GM19467 (cell line): ENCODE measurements around the gene ITGAX.
"Not testable (repeated sequence)": the region's sequence is repeated elsewhere in the genome, so short reads cannot be mapped to it uniquely, and the experiment has no call there.

Source experiments
- ATAC-seq: cut with Tn5 transposase; IDR thresholded peaks from one replicate; pipeline ENCODE4 v1.9.1; 2021; ENCODE audit warnings: mild to moderate bottlenecking, moderate library complexity; ENCODE audit not compliant: unreplicated experiment

ITGAX gene

DNA sequence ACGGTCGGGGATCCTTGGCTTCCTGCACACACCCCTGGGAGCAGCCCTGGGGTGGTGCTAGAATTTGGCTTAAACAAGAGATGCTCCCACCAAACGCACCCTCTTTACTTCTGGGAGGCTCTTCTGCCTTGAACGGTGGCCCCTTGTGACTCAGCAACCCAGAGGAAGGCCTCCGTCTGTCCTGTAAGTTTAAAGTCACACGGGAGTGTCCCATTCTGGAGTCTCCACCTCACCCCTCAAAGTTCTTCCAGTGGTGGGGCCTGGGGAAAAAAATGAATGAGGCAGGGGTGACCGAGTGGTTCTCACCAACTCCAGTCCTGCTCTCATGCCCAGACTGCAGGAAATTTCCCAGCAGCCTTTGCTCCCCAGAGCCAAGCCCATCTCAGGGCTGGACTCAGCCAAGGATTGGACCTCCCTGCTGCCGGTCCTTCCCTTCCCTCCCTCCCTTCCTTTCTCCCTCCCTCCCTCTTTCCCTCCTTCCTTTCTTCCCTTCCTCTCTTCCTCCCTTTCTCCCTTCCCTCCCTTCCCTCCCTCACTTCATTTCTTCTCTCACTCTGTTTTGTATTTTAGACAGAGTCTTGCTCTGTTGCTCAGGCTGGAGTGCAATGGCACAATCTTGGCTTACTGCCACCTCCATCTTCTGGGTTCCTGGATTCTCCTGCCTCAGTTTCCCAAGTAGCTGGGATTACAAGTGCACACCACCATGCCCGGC is 49.5 kb downstream of the ITGAX start:
- no peak for ATAC-seq

DNA sequence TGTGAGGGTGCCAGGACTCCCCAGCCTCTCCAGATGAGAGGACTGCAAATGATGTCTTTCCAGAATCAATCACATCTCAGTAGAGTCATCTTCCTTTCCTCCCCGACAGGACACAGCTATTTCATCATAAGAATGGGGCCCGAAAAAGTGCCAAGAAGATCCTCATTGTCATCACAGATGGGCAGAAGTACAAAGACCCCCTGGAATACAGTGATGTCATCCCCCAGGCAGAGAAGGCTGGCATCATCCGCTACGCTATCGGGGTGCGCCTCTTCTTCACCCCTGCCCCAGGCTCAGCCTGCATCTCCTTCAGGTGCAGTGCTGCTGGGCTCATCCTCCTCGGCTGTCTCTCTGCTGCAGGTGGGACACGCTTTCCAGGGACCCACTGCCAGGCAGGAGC is 52.4 kb downstream of the ITGAX start:
- ATAC-seq, result no peak

DNA sequence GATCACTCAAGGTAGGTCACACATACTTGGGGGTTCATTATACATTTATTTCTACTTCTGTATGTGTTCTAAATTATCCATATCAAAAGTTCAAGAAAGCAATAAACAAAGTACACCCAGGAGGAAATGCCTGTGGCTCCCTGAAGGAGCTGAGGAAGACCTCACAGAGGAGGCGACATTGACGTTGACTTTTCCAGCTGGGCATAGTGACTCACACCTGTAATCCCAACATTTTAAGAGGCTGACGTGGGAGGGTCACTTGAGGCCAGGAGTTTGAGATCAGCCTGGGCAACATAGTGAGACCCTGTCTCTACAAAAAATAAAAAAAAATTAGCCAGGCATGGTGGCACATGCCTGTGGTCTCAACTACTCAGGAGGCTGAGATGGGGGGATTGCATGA is 54.5 kb downstream of the ITGAX start:
- ATAC-seq, result no peak

DNA sequence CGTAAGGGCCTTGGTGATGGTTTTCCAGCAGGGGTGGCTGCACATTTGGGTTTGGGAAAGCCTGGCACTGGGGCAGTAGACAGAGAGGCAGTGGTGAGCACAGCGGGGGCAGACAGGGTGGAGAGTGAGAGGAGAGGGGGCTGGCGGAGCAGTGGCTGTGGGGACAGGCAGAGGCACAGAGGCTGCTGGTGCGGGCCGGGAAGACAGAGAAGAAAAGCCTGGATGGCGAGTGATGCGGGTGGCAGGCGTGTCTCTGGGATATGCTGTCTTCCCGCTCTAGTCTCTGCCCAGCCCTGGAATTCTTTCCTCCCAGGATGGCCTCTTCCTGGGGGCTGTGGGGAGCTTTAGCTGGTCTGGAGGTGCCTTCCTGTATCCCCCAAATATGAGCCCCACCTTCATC is 55.1 kb downstream of the ITGAX start:
- ATAC-seq, result no peak

DNA sequence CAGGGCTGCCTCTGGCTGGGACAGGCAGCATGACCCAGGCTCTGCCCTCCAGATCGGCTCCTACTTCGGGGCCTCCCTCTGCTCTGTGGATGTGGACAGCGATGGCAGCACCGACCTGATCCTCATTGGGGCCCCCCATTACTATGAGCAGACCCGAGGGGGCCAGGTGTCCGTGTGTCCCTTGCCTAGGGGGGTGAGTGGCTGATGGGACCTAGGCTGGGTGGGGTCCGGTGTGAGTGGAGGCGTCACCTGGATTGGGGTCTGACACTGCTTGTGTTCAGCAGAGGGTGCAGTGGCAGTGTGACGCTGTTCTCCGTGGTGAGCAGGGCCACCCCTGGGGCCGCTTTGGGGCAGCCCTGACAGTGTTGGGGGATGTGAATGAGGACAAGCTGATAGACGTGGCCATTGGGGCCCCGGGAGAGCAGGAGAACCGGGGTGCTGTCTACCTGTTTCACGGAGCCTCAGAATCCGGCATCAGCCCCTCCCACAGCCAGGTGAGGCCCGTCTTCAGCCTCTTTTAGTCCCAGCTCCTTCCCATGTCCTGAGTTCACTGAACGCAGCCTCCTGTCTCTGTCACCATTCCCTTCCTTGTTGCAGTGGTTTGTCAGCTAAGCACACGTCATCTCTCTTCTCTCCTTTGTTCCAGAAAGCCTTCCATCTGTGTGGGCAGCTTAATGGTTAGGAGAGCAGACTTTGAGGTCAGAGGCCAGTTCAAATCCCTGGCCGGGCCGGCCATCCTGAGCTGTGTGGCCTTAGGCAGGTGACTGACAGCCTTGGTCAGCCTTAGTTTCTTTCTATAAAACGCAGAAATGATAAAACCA is 56.3 kb downstream of the ITGAX start:
- ATAC-seq, result no peak

DNA sequence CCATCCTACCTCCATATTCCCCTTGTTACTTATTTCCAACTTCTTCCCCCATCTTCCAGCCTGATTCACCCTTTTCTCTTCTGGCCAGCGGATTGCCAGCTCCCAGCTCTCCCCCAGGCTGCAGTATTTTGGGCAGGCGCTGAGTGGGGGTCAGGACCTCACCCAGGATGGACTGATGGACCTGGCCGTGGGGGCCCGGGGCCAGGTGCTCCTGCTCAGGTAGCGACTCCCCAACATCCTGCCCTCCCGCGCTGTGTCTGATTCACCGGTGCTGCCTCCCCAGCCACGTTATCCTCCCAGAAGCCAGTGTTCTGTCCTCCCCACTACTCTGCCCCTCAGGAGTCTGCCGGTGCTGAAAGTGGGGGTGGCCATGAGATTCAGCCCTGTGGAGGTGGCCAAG is 57.8 kb downstream of the ITGAX start:
- ATAC-seq, result no peak

DNA sequence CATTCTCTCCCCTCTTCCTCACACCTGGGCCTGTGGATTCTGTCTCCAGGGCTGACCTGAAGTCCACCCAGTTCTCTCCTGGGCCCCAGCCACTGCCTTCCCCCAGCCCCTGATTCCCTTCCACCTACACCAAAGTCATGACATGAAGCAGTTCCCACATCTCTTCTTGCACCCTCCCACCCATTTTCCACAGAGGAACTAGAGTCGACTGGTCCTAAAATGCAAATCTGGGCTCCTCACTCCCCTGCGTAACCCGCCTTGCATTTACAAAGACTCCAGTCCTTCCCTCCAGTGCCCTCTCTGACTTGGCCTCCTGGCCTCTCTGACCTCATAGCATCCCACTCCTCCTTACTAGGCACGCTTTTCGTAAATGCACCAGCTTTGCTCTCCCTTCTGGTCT is 58.4 kb downstream of the ITGAX start:
- no peak for ATAC-seq

DNA sequence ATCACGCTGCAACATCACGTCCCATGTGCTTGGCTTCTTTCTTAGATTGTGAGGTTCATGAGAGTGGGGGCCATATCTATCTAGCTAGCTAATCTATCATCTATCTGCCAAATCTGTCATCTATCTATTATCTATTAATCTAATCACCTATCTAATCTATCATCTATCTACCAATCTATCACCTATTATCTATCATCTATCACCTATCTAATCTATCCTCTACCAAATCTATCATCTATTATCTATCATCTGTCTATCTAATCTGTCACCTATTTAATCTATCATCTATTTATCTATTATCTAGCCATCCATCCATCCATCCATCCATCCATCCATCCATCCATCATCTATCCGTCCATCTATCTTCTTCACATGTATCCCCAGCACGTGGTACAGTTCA is 59.0 kb downstream of the ITGAX start:
- ATAC-seq, result no peak

DNA sequence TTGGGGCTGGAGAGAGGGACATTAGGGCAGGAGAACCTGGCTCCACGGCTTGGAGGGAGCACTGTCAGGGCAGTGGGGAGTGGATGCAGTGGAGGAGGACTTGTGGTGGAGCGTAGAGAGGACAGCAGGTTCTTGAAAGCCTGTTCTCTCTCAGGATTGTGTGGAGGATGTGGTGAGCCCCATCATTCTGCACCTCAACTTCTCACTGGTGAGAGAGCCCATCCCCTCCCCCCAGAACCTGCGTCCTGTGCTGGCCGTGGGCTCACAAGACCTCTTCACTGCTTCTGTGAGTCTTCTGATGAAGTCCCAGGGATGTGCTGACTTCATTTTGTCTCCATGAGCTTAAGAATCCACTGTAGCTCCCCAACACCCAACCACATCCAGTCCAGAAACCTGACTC is 59.7 kb downstream of the ITGAX start:
- no peak for ATAC-seq

DNA sequence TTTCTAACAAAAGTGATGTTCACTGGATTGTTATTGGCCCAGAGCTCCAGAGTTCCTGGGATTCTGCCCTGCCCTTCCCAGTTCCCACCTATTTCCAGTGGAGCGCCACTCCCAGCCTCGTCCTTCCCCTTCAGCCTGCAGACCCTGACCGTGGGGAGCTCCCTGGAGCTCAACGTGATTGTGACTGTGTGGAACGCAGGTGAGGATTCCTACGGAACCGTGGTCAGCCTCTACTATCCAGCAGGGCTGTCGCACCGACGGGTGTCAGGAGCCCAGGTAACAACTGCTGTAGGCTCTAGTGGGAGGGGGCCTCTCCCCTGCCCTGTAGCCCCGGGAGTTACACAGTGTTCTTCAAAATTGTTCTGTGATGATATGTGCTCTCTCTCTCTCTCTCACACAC is 61.4 kb downstream of the ITGAX start:
- ATAC-seq, result no peak

DNA sequence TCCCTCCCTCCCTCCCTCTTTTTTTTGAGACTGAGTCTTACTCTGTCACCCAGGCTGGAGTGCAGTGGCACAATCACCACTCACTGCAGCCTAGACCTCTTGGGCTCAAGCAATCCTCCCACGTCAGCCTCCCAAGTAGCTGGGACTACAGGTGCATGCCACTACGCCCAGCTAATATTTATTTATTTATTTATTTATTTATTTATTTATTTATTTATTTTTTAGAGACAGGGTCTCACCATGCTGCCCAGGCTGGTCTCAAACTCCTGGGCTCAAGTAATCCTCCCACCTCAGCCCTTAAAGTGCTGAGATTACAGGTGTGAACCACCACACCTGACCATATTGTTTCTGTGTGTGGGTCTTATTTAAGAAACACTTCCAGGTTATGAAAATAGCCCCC is 62.1 kb downstream of the ITGAX start:
- not testable (repeated sequence) for ATAC-seq

DNA sequence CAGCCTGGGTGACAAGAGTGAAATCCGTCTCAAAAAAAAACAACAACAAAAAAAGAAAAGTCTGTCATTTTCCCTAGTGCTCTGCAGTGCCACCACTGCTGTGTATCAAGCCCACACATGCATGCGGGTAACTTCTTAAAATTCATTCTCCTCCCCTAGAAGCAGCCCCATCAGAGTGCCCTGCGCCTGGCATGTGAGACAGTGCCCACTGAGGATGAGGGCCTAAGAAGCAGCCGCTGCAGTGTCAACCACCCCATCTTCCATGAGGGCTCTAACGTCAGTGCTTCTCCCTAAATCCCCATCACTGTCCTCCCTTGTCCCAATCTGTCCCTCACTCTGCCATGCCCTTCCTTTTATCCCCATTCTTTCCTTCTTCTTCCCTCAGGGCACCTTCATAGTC is 62.9 kb downstream of the ITGAX start:
- ATAC-seq, result no peak

DNA sequence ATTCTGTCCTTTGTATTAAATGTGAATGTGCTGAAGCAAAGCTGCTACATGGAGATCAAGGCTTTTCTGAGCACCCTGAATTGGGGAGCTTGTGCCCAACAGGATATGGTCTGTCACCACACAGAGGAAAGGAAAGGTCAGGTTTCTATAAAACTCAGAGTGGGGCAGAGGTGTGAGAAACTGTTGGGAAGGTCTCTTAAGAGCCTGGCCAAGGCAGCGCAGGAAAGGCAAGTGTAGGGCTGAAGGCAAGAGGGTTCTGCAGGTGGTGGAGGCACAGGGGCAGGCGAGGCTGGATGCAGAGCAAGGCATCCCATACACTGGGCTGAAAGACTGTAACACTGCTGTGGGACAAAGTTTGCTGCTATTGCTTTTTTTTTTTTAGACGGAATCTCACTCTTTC is 65.1 kb downstream of the ITGAX start:
- no peak for ATAC-seq

DNA sequence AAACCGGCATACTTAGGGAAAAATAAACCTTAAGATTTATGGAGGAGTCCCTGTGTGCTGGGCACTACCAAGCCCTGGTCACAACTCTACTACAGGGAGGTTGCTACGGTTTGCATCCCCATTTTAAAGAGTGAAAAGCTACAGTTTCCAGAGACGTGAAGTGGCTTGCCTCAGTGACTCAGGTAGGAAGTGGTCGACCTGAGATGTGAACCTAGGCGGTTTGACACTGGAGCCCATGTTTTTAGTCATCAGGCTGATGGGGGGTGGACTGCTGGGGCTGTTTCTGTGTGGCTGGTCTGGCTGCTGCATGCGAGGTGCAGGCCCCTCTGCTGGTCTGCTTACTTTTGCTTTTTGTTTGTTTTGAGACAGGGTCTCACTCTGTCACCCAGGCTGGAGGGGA is 66.6 kb downstream of the ITGAX start:
- no peak for ATAC-seq

DNA sequence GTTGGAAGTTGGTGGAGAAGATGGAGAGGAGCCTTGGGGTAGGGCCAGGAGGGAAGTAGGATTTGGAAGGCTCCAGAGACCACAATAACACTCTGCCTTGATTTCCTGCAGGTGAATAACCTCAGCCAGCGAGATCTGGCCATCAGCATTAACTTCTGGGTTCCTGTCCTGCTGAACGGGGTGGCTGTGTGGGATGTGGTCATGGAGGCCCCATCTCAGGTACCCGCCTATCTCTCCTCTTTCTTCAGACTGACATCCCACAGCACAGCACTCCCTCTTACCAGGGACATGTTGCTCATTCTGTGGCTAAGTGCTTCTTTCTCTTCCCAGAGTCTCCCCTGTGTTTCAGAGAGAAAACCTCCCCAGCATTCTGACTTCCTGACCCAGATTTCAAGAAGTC is 68.3 kb downstream of the ITGAX start:
- ATAC-seq, result no peak

DNA sequence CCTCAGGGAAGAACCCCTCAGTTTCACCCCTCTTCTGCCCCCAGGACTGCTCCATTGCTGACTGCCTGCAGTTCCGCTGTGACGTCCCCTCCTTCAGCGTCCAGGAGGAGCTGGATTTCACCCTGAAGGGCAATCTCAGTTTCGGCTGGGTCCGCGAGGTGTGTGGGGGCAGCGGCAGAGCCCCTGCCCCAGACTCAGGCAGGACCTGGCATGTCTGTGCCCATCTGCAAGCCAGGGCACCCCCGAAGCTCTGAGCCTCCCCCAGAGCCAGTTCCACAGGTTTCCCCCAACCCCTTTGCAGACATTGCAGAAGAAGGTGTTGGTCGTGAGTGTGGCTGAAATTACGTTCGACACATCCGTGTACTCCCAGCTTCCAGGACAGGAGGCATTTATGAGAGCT is 68.8 kb downstream of the ITGAX start:
- ATAC-seq, result no peak

DNA sequence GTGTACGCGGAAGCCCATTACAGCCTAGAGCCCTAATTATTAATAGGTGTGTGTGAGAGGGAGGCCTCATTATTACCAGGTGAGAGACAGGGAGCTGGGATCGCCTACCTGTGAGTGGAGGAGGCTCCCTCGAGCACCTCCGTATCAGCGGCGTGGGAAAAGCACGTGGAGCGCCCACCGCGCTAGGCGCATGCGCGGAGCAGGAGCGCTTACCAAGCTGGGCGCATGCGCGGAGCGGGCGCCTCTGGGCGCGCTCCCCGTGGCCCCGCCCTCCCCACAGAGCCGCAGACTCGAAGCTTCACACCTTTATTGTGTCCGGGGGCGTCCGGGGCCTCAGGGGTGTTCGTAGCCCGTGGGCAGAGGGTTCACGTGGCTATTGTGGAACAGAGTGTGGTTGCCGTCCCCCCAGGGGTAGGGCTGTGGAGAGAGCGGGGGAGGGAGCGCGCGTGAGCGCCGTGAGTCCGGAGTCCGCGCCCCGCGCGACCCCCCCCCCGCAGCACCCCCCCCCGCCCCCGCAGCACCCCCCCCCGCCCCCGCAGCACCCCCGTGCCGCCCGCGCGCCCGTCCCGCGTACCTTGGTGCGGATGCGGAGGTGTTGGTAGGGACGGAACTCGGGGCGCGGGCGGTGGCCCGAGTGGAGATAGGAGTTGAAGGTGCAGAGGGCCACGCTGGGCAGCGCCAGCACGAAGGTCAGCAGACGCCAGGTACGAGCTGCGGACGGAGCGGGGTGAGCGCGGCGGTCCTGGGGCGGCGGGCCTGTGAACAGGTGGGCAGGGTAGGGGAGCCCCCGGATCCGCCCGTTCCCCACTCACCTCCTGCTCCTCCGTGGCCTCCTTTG is 72.7 kb downstream of the ITGAX start:
- no peak for ATAC-seq

DNA sequence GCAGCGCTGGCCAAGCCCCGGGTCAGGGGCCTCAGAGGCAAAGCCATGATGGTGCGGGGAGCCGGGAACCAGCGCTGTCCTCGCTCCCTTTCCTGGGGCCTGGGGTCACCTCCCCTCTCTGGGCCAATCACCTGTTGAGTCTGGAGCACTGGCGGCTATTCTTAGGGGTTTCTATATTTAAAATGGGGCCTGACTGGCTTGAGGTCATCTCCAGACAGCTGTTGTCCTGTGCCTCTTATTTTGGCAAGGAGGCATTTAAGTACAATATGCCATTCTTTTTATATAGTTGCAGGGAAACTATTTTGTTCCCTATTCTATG is 73.3 kb downstream of the ITGAX start, which contains the start of gene COX6A2:
COX6A2 (minus strand) TSS at position 82 of the 319 bp plus-strand sequence; CDS start at position 47, 35 bp downstream.
- ATAC-seq, result no peak

DNA sequence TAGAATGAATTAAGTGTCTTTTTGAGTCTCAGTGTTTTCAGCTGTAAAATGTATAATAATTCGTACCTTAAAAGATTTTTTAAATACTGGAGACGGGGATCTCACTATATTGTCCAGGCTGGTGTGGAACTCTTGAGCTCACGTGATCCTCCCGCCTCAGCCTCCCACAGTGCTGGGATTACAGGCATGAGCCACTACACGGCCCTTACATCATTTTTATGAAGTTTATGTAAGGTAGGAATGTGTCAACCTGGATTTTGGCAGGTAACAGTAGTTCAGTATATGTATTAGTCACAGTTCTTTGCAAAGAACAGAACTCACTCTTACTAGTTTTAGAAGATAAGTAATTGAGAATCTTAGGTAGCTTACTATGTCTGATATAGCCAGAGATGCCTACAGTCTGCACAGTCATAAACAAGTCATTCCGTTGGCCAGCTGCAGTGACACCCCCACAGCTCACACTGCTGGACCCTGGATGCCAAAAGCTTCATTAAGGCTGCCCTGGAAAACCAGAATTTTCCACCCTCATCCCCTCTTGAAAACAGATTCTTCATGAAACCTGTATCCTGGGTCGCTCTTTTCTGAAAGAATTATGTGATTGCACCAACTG is 73.8 kb downstream of the ITGAX start:
- no peak for ATAC-seq

DNA sequence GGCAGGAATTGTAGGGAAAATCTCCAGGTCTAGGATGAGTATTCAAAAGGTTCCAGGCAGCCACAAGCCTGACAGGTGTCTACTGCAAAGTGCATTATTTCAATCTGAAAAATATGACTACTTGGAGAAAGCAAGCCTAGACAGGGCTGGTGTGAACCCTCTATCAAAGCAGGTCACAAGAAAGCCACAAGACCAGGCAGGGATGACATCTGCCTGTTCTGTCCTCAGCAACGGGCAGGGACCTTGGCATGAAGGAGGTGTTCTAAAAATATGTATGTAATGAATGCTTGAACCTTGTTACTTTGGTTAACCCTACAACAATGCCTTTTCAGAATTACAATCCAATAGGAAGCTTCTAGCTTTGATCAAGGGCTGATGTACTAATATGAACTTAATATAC is 74.3 kb downstream of the ITGAX start:
- no peak for ATAC-seq

DNA sequence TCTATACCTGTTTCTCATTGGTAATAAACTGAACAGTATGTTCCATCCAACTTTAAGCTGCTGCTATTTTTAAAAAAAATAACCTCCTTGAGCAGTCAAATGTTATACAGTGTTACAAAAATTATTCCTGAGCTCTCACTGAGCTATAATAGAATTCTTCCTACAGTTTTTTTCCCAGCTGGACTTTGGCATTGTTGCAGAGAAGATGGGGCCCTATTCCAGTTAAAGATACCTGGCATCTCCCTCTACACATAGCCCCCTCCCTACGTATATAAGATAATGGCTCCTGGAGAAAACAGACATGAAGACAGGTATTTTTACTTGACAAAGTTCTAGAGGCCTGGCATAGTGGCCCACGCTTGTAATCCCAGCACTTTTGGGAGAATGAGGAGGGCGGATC is 74.8 kb downstream of the ITGAX start:
- no peak for ATAC-seq
